ENCODE data around the gene PDGFRB. TPM values are rescaled to one million over a fixed set of nuclear protein-coding genes. Genes with fewer than 3 reads are reported as not detected.
A peak's percentile ranks its signal among the peaks of the same experiment; 100 is the strongest.

The PDGFRB gene
- 3.3 and 74.8 TPM in 2 replicates for total RNA-seq (ENCODE audit: low replicate concordance)
- long read RNA-seq, partial matches to known transcripts: 1 of 1 reads
- long read RNA-seq, other reads (novel, unspliced or antisense): 0 of 1 reads

DNA sequence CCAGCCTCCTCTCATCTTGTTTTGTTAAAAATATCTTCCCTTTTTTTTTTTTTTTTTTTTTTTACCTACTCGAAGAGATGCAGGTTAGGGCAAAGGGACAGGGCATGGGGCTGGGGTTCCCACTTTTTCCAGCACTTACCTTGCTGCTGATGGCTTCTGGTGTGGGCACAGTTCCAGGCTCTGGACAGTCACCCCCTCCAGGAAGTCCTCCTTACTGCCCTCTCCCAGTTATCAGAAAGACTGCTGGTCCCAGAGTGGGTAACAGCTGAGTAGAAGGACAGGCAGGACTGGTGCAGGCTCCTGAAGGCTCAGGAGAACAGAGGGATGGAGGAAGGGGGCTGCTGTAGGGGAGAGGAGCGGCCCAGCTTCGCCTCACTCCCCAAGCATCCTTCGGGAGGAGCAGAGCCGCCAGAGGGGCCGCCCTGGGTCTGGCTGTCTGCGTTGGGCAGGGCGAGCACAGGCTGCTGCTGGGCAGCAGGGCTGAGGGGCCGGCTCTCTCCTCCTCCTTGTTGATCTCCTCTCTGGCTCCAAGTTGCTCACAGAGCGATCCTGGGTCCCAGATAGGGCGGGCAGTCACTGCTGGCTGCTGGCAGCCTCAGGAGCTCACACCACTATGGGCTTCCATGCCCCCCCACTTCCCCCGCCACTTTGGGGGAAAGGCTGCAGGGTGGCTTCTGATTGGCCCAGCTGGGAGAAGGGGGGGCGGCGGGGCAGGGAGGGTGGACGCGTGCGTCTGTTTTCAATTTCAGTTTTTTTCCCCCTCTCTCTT is at the start of gene PDGFRB:
TSS of gene PDGFRB (minus strand) at position 588 of the 769 bp plus-strand sequence. CDS start 18,798 bp downstream, outside the sequence.
- DNase-seq (ENCODE audit: extremely low spot score, unreplicated experiment): peak; percentile 87
- H3K4me3 Mint-ChIP-seq: peak within 1 kb of the TSS; percentile 89
- H3K27ac Mint-ChIP-seq: peak within 1 kb of the TSS; percentile 55
- H3K4me1 Mint-ChIP-seq (ENCODE audit: unreplicated experiment): peaks cover 49% of the 10 kb centered on the region
- TF ChIP-seq, protein P1, sequence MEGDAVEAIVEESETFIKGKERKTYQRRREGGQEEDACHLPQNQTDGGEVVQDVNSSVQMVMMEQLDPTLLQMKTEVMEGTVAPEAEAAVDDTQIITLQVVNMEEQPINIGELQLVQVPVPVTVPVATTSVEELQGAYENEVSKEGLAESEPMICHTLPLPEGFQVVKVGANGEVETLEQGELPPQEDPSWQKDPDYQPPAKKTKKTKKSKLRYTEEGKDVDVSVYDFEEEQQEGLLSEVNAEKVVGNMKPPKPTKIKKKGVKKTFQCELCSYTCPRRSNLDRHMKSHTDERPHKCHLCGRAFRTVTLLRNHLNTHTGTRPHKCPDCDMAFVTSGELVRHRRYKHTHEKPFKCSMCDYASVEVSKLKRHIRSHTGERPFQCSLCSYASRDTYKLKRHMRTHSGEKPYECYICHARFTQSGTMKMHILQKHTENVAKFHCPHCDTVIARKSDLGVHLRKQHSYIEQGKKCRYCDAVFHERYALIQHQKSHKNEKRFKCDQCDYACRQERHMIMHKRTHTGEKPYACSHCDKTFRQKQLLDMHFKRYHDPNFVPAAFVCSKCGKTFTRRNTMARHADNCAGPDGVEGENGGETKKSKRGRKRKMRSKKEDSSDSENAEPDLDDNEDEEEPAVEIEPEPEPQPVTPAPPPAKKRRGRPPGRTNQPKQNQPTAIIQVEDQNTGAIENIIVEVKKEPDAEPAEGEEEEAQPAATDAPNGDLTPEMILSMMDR (conservative IDR thresholded peaks at IDR 0.05): no peak
- H3K9me3 Mint-ChIP-seq: no peaks in the 10 kb centered on the region
- H3K27me3 Mint-ChIP-seq: peaks cover 21% of the 10 kb centered on the region
- no peaks in the 10 kb centered on the region for H3K36me3 Mint-ChIP-seq

DNA sequence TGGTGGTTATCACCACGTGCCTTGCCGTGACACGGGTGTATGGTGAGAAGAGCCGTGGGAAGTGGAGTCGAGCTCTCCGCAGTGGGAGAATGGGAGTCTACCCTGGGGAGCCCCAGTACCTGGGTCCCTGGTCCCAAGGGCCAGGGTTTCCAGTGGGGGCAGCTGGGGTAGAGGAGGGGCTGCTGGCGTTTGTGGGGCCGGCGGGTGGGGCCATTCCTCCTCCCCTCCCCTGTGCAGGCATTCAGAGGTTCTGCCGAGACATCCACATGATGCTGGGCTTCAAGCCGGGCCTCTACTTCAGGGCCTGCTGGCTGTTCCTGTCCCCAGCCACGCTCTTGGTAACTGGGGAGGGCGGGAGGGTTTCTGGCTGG is 48.9 kb upstream of the PDGFRB start:
- TF ChIP-seq, protein P1 (conservative IDR thresholded peaks at IDR 0.05): no peak
- Mint-ChIP-seq H3K27me3 (peaks cover 9% of the 10 kb centered on the region), H3K36me3 (no peaks in the 10 kb centered on the region), H3K4me1 (ENCODE audit: unreplicated experiment) (peaks cover 5% of the 10 kb centered on the region), H3K9me3 (no peaks in the 10 kb centered on the region), H3K4me3 (no peak overlapping the region), H3K27ac (no peak overlapping the region)
- DNase-seq (ENCODE audit: extremely low spot score, unreplicated experiment): no peak

DNA sequence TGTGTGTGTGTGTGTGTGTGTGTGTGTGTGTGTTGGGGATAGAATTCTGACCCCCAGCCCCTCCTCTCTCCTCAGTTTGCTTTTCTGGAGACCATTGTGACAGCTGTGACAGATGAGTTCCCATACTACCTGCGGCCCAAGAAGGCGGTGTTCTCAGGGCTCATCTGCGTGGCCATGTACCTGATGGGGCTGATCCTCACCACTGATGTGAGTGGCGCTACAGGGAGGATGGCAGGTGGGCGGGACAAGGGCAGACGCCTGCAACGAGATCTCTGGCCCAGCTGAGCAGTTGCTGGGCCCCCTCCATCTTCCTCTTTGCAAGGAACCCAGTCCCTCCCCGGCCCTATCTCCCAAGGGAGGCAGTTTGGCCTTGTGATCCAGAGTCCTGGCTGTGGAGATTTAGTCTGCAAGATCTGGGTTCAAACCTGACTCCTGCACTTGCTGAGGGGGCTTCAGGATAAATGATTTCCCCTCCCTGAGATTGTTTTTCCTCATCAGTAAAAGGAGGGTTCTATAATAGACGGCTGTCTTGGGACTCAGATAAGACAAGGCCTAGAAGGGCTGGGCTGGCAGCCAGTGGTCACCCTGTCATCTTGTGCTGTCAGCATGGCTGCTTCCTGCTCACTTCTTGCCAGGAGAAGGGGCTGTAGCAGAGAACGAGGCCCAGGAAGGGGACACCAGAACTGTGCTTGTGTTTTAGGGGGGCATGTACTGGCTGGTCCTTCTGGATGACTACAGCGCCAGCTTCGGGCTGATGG is 48.4 kb upstream of the PDGFRB start:
- Mint-ChIP-seq H3K36me3 (no peaks in the 10 kb centered on the region), H3K4me3 (no peak overlapping the region), H3K27ac (no peak overlapping the region), H3K9me3 (no peaks in the 10 kb centered on the region), H3K27me3 (peaks cover 14% of the 10 kb centered on the region), H3K4me1 (ENCODE audit: unreplicated experiment) (peaks cover 5% of the 10 kb centered on the region)
- TF ChIP-seq, protein P1 (conservative IDR thresholded peaks at IDR 0.05): no peak
- DNase-seq (ENCODE audit: extremely low spot score, unreplicated experiment): no peak

DNA sequence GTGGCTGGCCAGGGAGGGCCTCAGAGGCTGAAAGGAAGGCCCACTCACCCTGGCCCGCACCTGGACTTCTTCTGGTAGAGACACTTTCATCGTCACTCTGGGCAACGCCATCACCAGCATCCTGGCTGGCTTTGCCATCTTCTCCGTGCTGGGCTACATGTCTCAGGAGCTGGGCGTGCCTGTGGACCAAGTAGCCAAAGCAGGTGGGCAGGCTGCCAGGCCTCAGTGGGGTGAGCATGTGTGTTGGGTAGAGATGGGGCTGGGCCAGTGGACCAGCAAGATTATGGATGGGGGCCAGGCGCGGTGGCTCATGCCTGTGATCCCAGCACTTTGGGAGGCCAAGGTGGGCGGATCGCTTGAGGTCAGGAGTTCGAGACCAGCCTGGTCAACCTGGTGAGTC is 46.9 kb upstream of the PDGFRB start:
- DNase-seq (ENCODE audit: extremely low spot score, unreplicated experiment): no peak
- TF ChIP-seq, protein P1 (conservative IDR thresholded peaks at IDR 0.05): no peak
- Mint-ChIP-seq H3K9me3 (no peaks in the 10 kb centered on the region), H3K4me1 (ENCODE audit: unreplicated experiment) (no peaks in the 10 kb centered on the region), H3K36me3 (no peaks in the 10 kb centered on the region), H3K4me3 (no peak overlapping the region), H3K27ac (no peak overlapping the region), H3K27me3 (peaks cover 22% of the 10 kb centered on the region)

DNA sequence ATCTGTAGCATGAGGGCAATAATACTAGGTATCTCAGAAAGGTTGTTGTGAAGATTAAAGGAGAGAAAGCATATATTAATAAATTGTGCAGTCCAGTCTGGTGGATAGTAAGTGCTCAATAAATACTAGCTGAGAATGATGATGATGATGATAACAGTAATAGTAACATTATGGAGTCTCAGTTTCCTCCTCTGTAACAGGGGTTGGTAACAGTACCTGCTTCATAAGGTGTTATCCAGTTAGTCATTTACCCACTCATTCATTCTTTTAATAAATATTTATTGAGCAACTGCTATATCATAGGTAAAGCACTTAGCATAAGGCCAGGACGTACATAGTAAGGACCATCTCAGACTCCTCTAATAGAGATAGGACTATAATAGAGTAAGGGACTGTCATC is 41.8 kb upstream of the PDGFRB start:
- Mint-ChIP-seq H3K4me3 (no peak overlapping the region), H3K27me3 (peaks cover 41% of the 10 kb centered on the region), H3K36me3 (no peaks in the 10 kb centered on the region), H3K9me3 (no peaks in the 10 kb centered on the region), H3K27ac (no peak overlapping the region), H3K4me1 (ENCODE audit: unreplicated experiment) (peaks cover 6% of the 10 kb centered on the region)
- no peak for DNase-seq (ENCODE audit: extremely low spot score, unreplicated experiment)
- TF ChIP-seq, protein P1 (conservative IDR thresholded peaks at IDR 0.05): no peak

All from type B pancreatic cell (in vitro differentiated cells).